ENCODE data around the gene ANKRD13D.

Gene ANKRD13D

GRCh38 chr11:67286621-67287333 lies 2.3 kb upstream of the ANKRD13D start:
- no peak for DNase-seq (ENCODE audit: low read depth)

GRCh38 chr11:67287355-67288197 lies 1.5 kb upstream of the ANKRD13D start:
- no peak for DNase-seq (ENCODE audit: low read depth)

- no peak for DNase-seq (ENCODE audit: low read depth)
These were observed 978 bp upstream of the ANKRD13D start for GRCh38 chr11:67288198-67288451.

- DNase-seq (ENCODE audit: low read depth), result peak; percentile 94
These were observed 464 bp upstream of the ANKRD13D start for GRCh38 chr11:67288452-67289225.

GRCh38 chr11:67289651-67290479 lies 762 bp downstream of the ANKRD13D start:
- peak; percentile 30 for DNase-seq (ENCODE audit: low read depth)

GRCh38 chr11:67290801-67291200 lies 1.7 kb downstream of the ANKRD13D start:
- DNase-seq (ENCODE audit: low read depth), result peak; percentile 80

- DNase-seq (ENCODE audit: low read depth), result no peak
These were observed 2.6 kb downstream of the ANKRD13D start for GRCh38 chr11:67291481-67292381.

GRCh38 chr11:67292671-67293070 lies 3.6 kb downstream of the ANKRD13D start:
- no peak for DNase-seq (ENCODE audit: low read depth)

GRCh38 chr11:67293090-67293489 lies 4.0 kb downstream of the ANKRD13D start:
- DNase-seq (ENCODE audit: low read depth), result peak; percentile 70

GRCh38 chr11:67295846-67296245 lies 6.7 kb downstream of the ANKRD13D start:
- DNase-seq (ENCODE audit: low read depth), result no peak

GRCh38 chr11:67298786-67299185 lies 9.7 kb downstream of the ANKRD13D start:
- DNase-seq (ENCODE audit: low read depth), result no peak

GRCh38 chr11:67299471-67300191 lies 10.5 kb downstream of the ANKRD13D start:
- DNase-seq (ENCODE audit: low read depth), result no peak

- no peak for DNase-seq (ENCODE audit: low read depth)
These were observed 11.2 kb downstream of the ANKRD13D start for GRCh38 chr11:67300256-67300755.

- DNase-seq (ENCODE audit: low read depth), result no peak
These were observed 11.7 kb downstream of the ANKRD13D start for GRCh38 chr11:67300756-67301312.

GRCh38 chr11:67301313-67301921 lies 12.3 kb downstream of the ANKRD13D start:
- no peak for DNase-seq (ENCODE audit: low read depth)

- peak; percentile 91 for DNase-seq (ENCODE audit: low read depth)
These were observed 12.9 kb downstream of the ANKRD13D start for GRCh38 chr11:67301951-67302516.

GRCh38 chr11:67302571-67303131 lies 13.5 kb downstream of the ANKRD13D start:
- DNase-seq (ENCODE audit: low read depth), result peak; percentile 64

GRCh38 chr11:67303132-67303834 lies 14.2 kb downstream of the ANKRD13D start, which contains the start of gene SSH3:
Gene SSH3, plus strand, starts transcription at chr11:67303530. Its CDS starts 96 bp downstream, at chr11:67303626.
- peak; percentile 57 for DNase-seq (ENCODE audit: low read depth)

All from iris pigment epithelial cell (primary cell).